22Rv1 (cell line): ENCODE measurements around the gene ZFYVE28.

Source experiments
- H3K27ac ChIP-seq: fragments of 450-650 bp; 2 replicates; pipeline ENCODE4 v1.5.1; 2017
- ZFX ChIP-seq: fragments of 450-650 bp; IDR thresholded peaks from 2 replicates; pipeline ENCODE4 v1.6.1; 2017; ENCODE audit warnings: antibody characterized with exemption, borderline replicate concordance
- TF ChIP-seq, protein P1 (sequence below): fragments of 450-650 bp; IDR thresholded peaks from 2 replicates; pipeline ENCODE4 v1.5.1; 2017; ENCODE audit warnings: mild to moderate bottlenecking

Gene ZFYVE28

DNA sequence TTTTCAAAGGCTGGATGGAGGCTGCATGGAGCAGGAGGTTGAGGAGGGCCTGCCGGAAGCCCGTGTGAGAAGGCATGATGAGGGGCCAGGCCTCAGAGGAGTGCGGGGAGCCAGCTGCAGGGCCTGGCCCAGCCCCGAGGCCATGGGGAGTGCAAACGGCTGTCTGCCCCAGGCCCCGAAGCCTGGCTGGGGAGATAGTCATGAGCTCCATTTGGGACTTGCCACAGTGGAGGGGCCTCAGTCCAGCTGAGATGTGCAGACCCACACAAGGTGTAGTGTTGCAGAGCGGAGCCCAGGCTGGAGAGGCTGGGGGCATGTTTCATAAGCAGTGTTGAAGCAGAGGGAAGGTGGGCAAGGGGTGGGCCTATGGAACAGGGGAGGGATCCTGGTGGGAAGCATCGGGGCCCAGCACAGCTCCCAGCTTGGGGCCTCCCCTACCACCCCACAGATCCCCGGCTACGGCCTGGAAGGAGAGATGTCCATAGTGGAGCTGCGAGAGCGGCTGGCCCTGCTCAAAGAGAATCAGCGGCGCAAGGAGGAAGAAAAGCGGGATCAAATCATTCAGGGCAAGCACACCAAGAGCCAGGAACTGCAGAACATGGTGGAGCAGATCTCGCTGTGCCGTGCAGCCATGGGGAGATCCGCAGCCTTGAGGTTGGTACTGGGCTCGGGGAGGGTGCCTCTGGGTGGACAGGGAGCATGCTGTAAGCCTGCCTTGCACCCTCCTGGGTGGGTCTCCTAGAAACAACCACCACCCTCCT is 41.3 kb upstream of the ZFYVE28 start:
- TF ChIP-seq, protein P1, sequence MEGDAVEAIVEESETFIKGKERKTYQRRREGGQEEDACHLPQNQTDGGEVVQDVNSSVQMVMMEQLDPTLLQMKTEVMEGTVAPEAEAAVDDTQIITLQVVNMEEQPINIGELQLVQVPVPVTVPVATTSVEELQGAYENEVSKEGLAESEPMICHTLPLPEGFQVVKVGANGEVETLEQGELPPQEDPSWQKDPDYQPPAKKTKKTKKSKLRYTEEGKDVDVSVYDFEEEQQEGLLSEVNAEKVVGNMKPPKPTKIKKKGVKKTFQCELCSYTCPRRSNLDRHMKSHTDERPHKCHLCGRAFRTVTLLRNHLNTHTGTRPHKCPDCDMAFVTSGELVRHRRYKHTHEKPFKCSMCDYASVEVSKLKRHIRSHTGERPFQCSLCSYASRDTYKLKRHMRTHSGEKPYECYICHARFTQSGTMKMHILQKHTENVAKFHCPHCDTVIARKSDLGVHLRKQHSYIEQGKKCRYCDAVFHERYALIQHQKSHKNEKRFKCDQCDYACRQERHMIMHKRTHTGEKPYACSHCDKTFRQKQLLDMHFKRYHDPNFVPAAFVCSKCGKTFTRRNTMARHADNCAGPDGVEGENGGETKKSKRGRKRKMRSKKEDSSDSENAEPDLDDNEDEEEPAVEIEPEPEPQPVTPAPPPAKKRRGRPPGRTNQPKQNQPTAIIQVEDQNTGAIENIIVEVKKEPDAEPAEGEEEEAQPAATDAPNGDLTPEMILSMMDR = no peak
- TF ChIP-seq ZFX = no peak
- no peak overlapping the region for H3K27ac ChIP-seq

DNA sequence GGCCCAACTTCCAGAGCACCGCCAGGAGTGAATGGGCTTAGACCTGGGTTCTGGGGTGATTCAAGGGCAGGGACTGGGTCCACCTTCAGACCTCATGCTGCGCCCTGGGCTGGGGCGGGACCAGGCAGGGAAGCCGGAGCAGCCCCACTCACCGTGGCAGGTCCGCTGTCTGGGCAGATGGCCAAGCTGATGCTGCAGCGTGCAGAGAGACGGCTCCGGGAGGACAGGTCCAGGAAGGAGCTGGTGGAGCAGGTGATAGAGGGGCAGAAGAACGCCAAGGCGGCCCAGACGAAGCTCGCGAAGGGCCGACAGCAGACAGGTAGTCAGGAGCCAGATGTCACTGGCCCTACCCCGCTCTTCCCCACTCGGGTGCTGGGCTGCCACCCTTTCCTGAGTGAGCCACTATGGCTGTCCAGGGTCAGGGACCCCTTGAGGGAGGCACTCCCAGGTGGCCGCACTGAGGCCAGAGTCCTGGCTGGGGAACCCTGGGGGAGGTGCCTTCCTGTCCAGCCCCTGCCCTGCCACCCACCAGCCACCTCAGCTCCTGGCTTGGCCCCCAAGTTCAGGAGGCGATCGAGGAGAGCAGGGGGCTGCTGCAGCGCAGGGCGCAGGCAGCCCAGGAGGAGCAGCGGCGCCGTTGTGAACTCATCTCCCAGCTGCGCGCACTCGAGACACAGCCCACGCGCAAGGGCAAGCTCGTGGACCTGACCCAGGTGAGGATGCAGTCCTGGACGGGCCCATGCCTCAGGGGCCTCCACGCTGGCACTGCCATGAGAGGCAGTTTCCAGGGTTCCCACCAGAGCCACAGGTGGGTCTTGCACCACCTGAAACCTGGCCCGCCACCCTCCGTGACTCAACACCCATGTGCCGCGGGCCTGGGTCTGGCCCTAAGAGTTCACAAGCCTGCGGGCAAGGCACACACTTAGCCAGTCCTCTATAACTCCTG is 40.4 kb upstream of the ZFYVE28 start:
- no peak overlapping the region for H3K27ac ChIP-seq
- TF ChIP-seq, protein P1 = no peak
- TF ChIP-seq ZFX = no peak

DNA sequence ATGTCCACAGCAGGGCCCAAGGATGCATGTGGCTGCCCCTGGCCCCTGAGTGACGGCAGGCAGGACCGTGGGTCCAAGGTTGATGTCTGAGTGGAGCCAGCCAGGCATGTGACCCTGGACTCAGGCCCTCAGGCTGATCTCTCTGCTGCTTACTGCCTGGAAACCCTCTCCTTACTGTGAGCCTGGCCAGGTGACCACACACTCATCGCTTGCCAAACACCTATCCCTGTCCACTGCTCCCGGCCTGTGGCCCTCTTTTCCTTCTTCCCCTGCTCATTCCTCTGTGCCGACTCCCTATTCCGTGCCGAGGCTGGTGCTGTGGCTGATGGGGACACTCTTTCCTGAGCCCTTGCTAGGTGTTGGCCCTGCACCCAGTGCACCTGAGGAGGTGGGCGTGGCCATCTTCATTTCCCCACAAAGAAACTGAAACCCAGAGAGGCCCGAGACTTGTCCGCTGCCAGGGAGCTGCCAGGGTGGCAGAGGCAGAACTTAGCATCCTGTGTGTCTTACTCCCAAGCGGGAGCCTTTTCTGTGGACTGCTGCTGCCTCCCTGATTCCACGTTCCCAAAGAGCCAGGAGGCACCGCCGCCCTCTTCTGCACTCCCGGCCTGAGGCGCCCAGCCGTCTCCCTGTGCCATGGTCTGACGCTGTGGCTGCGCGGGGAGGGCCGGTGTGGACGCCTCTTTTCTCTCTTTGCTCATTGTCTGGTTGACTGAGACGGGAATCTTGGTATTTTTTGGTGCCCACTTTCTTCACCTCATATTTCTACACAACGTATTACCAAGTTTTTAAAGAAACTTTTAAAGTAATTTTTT is 39.2 kb upstream of the ZFYVE28 start:
- no peak overlapping the region for H3K27ac ChIP-seq
- TF ChIP-seq, protein P1 = no peak
- no peak for TF ChIP-seq ZFX

DNA sequence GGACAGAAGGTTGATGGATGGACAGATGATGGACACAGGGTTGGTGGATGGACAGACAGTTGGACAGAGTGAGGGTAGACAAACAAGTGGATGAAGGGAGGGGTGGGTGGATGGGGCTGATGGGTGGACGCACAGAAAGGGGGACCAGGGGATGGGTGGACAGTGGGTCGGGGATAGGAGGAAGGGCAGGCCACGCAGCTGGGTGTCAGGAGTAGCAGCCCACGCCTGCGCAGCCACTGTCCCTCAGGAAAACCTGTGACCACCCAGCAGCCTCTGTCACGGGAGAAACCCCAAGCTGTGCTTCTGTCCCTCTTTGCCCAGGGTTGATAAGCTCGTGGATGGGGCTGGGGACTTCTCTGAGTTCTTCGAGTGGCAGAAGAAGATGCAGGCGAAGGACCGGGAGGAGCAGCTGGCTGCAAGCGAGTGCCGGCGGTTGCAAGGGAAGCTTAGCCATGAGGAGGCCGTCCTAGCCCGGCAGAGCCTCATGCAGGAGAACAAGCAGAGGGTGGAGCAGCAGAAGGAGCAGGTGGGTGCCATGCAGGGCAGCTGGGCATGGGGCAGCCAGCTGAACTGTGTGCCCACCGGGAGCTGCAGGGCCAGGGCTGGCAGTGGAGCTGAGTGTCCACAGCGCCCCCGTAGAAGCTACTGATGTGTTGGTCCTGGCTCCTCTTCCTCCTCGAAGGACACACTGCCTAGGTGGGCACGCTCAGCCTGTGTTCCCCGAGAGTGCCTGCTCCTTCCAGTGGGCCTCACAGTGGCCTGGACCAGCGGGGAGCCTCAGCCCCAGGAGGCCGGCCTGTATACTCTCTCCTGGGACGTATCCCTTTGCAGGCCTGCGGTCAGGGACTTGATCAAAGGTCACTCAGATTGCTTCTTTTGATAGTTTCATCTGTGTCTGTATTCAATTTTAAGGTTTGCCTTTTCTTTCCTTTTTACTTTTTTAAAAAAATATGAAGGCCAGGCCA is 33.7 kb upstream of the ZFYVE28 start:
- H3K27ac ChIP-seq = no peak overlapping the region
- TF ChIP-seq, protein P1 = no peak
- no peak for TF ChIP-seq ZFX

DNA sequence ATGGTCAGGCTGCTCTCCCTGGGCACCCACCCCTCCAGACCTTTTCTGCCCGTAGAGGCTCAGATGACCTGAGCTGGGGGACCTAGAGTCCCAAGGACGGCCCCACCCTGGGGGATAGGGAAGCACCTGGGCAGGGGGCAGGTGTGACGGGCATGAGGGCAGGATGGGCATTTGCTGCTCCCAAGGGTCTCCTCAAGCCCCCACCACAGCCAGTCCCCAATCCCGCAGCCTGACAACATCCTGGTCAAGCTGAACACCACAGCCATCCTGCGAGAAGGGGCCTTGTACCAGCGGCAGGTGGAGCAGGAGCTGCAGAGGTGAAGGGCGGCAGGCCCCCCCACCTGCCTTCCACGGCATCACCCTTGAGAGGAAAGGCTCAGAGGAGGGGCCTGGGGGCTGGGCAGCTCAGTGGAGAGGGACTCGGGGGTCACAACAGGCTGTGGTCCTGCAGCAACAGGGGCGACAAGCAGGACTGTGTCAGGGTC is 32.6 kb upstream of the ZFYVE28 start:
- TF ChIP-seq ZFX = no peak
- TF ChIP-seq, protein P1 = no peak
- H3K27ac ChIP-seq = no peak overlapping the region
